GM20431 (cell line): ENCODE data around the gene C1orf53.

Experiments
- in situ Hi-C: fragments of 300-500 bp; cut with MseI, MboI; formaldehyde crosslinking; loops from one replicate; pipeline ENCODE4 v1.15.0; 2020; ENCODE audit warnings: low sequenced_read_pairs; ENCODE audit not compliant: unreplicated experiment

C1orf53 gene

DNA sequence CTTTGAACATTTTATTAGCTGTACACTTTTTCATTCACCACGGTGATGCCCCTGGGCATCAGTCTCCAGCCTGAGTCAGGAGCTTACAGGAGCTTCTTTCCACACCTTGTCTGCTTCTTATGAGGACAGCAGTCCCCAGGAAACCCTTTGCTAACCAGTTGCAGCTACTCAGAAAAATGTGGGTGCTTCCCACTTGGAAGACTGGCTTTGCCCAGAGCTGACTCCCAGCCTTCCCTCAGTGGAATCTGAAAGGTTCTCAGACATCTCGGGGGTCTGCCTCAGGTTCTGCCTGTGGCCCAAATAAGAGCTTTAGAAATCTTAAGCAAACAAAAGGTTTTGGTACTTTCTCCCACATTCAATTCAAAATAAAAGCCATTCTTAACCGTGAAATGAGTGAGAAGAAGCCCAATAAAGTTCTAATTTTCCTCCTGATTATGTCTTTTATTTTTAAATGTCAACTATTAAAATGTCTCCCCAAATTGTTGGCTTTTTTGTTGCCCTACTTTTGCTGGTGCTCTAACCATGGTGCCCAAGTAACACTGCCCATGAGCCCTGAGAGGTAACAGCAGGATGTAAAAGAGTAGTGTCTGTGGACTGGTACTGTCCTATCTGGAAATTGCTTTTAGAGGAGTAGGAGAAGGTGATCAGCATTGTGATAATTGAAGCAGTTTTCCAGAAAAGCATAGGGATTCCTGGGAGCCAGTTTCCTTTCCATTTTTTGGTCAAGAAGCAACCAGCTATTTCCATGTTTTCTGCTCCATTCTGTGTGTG lies 5.6 kb downstream of the C1orf53 start:
- in situ Hi-C loops, result no loop called here

DNA sequence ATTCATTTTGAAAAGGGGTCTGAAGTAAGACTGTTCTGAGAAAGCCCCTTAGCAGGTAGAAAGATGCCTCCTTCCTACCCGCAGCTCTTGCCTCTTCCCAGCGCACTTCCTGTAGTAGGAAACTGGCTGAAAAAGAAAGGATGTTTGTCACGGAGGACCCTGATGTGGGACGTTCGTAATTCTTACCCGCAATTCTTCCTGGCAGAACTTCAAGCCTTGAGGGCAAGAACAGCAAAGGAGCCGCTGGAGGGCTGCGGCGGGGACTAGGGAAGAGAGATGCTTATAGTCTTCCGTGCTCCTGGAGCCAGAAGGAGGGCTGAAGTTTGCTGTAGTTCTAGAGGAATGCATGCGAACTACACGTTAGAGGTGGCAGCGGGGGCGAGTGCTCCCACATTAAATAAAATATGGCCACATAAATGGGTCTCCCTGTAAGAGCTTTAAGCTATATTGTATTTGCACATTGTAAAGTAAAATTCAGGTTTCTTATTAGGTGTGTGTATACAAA lies 6.3 kb downstream of the C1orf53 start:
- in situ Hi-C loops, result no loop called here

DNA sequence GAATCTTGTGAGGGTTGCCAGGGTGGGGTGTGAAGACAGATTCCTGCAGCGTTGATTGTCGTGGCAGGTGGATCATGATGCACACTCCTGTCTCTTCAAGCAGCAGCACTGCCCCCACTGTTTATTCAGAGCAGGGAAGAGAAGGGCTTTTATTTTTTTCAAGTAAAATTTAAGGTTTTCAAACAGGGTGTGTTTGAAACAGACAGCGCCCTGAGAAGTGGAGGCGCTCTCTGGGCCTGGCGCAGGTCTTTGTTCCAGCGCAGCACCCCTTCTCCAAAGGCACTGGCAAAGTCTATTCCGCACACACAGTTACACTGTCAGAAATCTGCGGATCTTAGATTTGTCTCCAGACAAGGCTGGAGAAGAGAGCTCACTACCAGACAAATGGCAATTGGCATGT lies 7.0 kb downstream of the C1orf53 start:
- in situ Hi-C loops, result no loop called here

DNA sequence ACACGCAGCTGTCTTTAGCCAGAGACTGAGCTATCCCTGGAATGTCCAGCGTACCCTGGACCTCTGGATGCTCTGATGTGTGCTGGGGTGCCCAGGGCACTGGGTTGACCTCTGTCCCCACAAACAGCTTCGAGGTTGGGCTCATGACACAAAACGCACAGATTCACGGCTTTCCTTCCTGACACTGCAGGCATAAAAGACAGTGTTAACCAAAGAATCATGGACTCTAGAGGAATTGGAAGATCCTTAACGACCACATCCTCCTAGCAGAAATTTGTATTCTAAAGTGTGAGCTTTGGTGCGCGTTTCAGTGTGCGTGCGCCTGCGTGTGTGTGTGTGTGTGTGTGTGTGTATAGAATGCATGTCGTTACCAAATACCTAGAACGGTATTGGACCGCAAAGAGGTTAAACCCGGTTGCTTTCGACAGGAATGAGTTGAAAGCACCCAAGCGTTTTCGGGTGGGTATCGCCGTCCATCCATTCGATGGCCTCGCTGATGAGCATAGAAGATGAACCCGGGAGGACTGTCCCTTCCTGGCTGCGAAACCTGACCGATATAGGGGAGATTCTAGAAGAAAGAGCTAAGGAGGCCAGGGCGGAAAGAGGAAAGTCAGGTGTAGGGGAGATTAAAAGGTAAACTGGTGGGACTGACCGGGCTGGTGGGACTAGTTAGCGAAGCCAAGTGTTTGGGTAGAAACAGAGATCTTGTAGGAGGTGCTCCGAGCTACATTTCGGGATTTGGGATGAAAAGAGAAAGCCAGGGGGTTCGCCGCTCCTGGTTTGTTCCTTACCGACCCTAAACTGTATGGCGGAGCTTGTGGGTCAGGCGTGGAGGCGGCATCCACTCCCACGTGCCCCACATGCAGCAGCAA lies 7.9 kb downstream of the C1orf53 start:
- in situ Hi-C loops, result no loop called here

DNA sequence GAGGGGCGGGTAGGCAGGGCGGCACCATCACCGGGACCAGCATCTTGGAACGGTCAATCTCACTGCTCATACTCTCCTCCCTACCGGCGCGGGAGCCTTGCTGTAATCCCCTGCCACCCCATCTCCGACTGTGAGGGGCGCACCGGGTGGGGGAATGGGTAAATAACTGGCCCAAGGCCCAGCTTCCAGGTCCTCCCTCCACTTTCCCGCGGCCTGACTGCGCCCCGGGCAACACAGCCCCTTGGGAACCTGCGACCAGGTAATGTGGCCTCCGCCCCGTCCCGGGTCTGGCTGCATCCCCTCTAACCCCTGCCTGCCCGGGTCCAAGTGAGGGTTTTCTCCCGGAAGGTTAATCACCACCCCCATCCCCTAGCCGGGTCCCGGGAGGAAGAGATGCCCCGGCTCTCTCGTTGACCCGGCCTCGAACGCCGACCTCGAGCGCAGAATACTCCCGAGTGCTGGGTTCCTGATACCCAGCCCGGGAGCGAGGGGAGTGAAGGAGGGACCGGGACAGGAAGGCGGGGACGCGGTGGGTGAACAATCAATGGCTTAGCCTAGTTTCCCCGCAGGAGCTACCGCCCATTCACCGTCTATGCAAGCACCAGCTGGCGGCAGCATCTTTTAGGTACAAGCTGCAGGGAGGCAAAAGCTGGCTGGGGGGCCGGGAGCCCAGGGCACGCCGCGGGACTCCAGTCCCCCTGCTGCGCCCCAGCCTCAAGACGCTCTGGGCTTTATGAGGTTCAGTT lies 8.9 kb downstream of the C1orf53 start:
- in situ Hi-C loops, result no loop called here

DNA sequence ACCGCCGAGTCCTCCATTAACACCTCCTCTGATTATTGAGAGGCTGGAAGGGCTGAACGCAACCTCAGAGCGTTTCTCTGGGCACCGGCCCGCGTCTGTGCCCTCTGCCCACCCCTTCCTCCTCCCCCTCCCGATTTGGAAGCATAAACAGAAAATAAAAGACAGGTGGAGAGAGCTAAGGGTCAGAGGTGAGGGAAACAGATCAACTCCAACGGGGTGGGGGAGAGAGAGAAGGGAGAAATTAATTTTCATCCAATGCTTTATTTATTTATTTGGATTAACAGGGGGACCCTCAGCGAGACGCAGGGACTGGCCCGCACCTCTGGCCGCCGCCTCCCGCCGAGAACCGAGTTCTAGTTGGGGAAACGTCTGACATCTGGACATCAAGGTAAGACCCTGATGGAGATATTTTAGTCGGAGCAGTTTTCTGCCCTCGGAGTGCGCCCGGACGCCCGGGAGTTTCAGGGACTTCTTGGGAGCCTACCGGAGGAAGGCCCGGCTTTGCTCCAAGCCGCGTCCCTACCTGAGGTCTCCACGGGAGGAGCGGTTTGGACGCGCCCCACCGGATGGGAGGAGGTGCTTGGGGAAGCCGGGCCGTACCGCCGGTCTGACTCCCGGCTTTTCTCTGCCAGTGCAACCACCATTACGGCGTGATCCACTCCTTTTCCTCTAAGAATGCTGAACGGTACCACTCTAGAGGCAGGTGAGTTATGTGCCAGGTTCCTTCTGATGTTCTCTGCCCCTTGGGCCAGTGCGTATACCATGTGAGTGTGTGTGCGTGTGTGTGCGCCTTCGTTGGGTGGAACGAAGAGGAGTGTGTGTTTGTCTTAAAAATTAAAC lies 9.6 kb downstream of the C1orf53 start:
- in situ Hi-C loops, result no loop called here

DNA sequence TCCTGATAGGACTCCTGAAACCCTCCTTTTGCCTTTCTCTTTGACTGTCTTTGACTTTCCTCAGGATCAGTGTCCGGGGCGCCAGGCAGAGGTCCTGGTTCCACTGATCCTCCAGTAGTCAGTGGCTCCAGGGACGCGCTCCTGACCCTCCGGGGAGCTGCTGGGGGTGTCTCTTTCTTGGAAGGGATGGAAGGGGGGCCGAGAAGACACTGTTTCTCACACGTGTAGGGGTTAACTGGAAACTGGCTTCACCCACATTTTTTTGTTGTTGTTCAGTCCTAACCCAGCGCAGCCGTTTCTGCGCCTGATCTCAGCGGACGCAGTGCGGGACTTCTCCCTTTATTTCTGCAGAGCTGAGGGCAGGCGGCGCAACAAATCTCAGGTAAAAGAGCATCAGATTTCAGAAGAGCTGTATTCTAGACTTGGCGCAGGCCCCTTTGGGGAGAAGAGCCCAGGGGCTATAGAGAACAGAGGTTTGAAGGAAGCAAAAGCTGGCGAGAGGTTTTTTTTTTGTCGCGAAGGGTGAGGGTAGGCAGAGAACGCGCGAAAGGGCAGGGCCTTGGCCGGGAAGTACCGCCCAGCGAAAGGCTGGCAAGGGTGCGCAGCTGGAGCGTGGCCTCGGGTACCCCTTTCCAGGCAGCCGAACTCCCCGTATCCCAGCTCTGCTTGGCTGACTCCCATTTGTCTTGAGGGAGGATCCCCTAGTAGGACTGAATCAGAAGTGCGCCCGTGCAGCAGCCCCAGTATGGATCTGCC lies 10.5 kb downstream of the C1orf53 start:
- in situ Hi-C loops, result no loop called here

DNA sequence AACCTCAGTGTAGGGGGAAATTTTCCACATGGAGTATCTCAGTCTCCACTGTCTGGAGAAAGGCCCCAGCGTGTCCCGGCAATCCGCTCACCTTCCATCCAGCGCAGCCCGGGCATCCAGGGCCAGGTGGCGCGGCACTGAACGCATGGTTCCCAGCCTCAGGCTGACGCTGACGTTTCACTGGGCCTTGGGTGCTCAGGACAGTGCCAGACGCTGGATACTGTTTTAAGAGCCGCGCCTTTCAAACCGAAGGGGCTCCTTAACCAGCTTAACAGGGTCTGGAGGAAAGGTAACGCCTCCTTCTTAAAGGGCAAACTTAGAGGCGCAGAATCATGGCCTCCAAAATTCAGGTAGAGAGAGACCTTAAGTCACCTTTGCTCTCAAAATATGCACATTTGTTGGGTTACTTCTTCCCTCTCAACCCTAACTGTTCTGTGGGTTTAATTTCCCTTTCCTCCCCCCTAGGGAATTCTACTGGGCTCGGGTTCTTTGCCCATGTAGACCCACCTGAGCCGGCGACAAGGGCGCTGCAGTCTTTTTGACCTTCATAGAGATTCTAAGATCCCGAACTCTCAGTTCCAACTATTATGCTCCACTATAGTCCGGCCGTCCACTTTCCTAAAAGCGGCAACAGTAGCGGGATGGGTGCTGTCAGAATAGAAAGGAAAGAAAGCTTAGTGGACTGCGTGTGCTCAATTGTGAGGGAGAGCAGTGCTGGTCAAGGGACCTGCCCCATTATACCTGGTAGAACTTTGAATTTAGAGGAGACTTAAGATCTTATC lies 11.3 kb downstream of the C1orf53 start:
- in situ Hi-C loops, result no loop called here

DNA sequence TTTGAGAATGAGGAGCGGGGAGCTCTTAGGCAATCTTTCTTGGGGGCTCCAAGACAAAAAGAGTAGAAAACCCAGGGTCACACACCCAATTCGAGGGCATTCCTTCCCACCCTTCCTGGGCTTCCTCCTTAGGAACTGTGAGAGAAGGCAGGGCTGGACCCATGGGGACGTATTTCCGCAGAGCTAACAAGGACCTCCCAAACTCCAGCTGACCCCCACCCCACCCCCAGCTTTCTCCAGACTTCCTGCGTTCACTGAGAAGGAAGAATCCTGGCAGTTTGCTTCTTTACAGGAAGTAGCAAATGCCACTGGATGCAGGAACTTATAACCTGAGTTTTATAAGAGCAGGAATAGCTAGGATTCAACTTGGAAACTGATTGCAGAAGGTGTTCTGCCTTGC lies 12.1 kb downstream of the C1orf53 start:
- in situ Hi-C loops, result no loop called here

DNA sequence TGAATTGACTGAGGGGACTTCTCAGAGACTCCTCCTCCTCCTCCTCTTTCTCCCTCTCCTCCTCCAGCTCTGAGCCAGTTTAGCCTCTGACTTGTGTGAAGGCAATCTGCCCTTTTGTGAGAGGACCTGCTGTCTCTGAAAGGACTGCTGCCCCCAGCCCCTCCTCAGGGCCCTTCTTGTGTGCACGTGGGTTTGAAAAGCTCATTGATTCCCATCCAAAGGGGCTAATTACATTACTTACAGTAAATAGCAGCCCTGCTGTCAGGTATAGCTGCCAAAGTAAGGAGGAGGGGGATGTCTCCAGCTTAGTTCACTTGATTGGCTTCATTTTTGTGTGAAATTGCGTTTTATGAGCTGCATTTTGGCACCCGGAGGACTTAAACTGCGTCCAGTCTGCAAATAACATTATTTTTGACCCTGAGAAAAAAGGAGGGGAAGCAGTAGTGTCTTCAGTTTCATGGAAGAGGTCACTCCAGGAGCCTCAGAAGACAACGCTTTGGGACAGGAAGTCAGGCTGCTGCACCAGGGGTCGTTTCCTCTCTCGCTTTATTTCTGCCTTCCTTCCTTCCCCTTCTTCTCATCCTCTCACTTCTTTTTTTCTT lies 12.9 kb downstream of the C1orf53 start:
- in situ Hi-C loops, result no loop called here

DNA sequence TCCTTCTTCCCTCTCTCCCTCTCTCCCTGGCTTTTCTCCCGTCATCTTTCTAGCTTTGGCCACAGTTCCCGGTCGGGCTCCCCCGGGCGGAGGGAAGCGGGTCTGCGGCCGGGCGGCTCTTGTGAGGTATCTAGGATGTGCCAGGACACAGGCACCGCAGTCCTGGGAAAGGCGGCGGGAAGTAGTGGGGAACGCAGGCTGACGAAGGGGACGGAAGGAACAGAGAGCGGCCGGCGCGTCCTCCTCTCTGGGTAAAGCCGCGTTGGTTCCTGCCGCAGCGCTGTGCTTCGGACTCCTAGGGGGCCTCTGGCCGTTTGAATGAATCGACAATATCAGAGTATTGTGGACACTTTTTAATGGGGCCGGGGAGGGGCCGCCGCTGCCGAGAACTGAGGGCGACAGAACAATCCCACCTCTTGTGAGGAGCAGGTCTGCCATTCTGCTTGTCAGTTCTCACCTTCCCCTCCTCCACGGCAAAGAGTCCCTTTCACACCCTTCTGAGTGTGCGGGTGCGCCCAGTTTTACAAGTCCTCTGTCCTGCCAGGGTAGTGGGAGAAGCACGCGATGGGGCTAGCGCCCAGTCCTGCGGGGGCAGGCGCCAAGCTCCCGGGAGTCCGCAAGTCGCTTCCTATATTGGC lies 13.6 kb downstream of the C1orf53 start:
- in situ Hi-C loops, result no loop called here

DNA sequence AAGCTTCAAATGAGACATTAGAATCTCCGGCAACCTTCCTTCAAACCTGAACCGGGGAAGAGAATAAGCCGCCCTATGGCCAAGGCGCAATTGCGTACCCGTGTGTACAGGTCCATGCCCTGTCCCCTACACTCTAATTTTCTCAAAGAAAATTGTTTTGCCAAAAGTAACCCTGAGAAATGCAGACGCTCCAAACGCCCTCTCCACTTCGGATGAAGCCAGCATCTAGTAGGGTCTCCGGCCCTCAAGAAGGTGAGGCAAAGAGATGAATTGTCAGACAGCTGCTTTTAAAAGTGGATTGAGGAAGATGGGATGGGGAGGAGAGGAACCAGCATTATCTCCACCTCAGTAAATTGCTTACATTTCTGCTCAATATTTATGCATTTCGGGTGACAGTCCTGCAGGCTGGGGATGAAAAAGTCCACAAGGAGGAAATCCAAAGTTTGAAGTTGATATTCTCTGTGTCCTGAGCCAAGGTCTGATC lies 14.1 kb downstream of the C1orf53 start:
- in situ Hi-C loops, result no loop called here

DNA sequence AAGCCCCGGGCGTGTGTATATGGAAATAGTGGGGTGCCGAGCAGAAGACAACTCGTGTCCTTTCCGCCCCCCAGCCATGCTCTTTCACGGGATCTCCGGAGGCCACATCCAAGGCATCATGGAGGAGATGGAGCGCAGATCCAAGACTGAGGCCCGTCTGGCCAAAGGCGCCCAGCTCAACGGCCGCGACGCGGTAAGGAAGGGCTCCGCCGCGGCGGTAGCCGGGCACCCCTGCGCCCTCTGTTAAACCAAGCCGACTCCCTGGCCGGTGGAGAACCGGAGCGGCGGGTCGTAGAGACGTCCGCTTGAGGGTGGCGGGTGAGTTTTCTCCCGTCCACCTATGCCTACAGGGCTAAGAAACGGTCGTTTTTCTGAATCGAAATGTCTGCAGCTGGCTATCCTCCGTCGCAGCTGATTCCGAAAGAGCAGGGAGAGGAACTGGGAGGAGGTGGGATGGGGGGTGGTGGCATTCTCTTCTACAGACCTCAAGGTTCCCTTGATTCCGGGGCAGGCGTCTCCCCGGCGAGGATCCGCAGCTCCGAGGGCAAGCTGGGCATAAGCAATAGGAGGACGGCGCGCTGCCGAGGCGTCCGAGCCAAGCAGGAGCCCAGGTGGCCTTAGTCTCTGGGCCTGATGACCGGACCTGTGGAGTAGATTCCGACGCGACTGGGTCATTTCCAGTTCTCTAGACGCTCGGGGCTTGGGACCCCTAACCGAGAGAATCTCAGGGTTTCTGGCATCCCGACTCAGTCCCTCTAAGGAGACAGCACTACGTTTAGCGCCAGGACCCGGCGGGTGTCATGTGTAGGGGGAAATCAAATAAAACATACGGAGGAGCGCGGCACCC lies 15.6 kb downstream of the C1orf53 start:
- in situ Hi-C loops, result no loop called here

DNA sequence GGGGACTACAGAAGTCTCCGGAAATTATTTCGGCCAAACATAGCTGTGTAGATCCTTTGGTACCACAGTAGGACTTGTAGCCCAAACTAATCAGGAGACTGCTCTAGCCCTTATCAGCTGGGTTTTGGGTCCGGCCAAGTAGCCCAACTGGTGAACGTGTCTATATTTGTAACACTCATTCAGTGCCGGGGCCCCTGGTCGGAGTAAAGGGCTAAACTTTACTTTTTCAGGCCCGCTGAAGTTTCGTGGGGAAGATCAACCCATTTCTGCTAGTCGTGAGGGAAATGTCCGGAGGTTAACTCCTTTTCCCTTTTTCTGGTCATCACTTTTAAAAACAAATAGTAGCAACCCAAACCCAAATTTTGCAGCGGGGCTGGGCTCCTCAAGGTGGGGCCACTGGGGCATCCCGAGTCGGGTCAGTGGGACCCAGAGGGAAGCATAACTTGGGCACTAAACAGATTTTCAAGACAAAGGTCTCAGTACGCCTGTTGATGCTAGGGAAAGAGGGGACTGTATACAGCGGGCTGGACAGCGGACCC lies 16.4 kb downstream of the C1orf53 start:
- in situ Hi-C loops, result no loop called here

DNA sequence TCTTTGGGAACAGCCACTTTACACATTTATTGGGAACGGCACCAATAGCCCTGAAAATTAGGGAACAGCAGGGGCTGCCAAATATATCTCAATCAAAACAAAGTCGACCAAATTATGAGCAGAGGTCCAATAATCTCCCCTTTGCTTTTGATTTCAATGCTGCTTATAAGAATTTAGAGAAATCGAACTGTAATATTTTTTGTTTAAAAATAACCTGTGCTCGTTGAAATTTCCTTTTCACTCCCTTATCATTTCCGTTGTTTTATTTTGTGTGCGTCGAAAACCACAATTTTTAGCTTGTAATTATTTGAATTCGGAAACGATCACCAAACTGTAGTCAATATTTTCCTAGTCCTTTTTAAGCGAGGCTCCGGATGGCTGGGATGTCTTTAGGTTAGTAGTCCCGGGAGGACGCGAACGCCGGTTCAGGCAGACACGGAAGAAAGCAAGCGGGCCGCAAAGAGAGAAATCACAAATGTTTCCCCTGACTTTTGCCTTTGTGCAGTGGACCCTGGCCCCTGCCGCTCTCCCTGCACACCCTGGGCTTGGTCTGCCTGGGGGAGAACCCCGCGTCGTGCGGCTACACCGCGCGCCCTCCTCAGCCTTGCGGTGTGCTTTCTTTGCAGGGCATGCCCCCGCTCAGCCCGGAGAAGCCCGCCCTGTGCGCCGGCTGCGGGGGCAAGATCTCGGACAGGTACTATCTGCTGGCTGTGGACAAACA lies 17.1 kb downstream of the C1orf53 start:
- in situ Hi-C loops, result no loop called here

DNA sequence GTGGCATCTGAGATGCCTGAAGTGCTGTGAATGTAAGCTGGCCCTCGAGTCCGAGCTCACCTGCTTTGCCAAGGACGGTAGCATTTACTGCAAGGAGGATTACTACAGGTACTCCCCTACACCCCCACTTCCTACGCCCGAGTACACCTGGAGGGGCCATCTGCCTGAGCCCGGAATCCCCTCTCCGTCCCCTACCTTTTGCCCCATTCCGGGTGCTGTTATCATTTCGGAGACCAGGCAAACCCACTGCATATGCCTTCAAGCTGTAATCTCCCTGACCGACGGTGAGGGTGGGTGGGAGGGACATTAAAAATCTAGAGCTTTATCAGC lies 17.6 kb downstream of the C1orf53 start:
- in situ Hi-C loops, result no loop called here
